Breast epithelium (tissue), 4 donors: ENCODE measurements around the gene CFTR. TPM values are rescaled to one million over a fixed set of nuclear protein-coding genes. Genes with fewer than 3 reads are reported as not detected.

Experiments
- DNase-seq, 2 donors: peaks; one replicate each; pipeline ENCODE4 v3.0.0-alpha.2; 2019; ENCODE audit warnings: low spot score in 2 of 2
- H3K27ac ChIP-seq, 2 donors: fragments of 200-600 bp; sonication (generic) in 1 of 2; one replicate each; pipeline ENCODE4 v1.5.1; 2016 to 2019; ENCODE audit warnings: mild to moderate bottlenecking in 1 of 2
- H3K27me3 ChIP-seq, 2 donors: fragments of 200-600 bp; sonication (generic) in 1 of 2; one replicate each; pipeline versions ENCODE4 v1.5.1 to v1.6.0; 2017 to 2019; ENCODE audit warnings: control low read depth in 1 of 2, mild to moderate bottlenecking in 1 of 2
- H3K36me3 ChIP-seq: fragments of 200-600 bp; one replicate; pipeline ENCODE4 v1.5.1; 2019
- H3K4me1 ChIP-seq, 2 donors: fragments of 200-600 bp; sonication (generic); one replicate each; pipeline ENCODE4 v1.5.1; 2016 to 2019; ENCODE audit warnings: control low read depth in 1 of 2
- H3K4me3 ChIP-seq, 3 donors: fragments of 200-600 bp; sonication (generic); 1 replicate in 2 of 3; 2 replicates in 1 of 3; pipeline ENCODE4 v1.5.1; 2016 to 2019; ENCODE audit warnings: mild to moderate bottlenecking in 3 of 3, moderate library complexity in 2 of 3
- H3K9me3 ChIP-seq, 2 donors: fragments of 200-600 bp; sonication (generic) in 1 of 2; one replicate each; pipeline ENCODE4 v1.5.1; 2016 to 2019; ENCODE audit warnings: control low read depth in 1 of 2
- POLR2A ChIP-seq: fragments of 450-650 bp; IDR thresholded peaks from one replicate; pipeline ENCODE4 v1.6.1; 2016; ENCODE audit warnings: antibody characterized with exemption, mild to moderate bottlenecking, moderate library complexity
- POLR2AphosphoS5 ChIP-seq, 3 donors: sonication (generic); formaldehyde crosslinking; IDR thresholded peaks; one replicate each; pipeline ENCODE4 v1.6.1; 2017; ENCODE audit warnings: antibody characterized with exemption in 3 of 3
- intact Hi-C: fragments of 100-400 bp; cut with DNase I; formaldehyde crosslinking; loops from one replicate; pipeline ENCODE4 v1.15.1; 2023; ENCODE audit warnings: low total_unique reads
- total RNA-seq, 3 donors: library from RNA; depleted of rRNA; stranded (reverse); fragments of >200 nt; gene quantifications; one replicate each; pipeline ENCODE4 v1.1.0, GENCODE V29; 2016
- TF ChIP-seq, protein P1 (sequence below), 3 donors: fragments of 450-650 bp; IDR thresholded peaks; one replicate each; pipeline ENCODE4 v1.5.1; 2016 to 2017; ENCODE audit warnings: antibody characterized with exemption in 3 of 3, mild to moderate bottlenecking in 3 of 3, moderate library complexity in 3 of 3

CFTR gene
- total RNA-seq, 3 donors from 2014 or later, result 1.3 to 16.4 TPM; not detected in 1

GRCh38 chr7:117531595-117532244 lies 51.9 kb downstream of the CFTR start:
- Histone ChIP-seq H3K9me3 (no peaks in the 10 kb centered on the region), H3K4me3 (no peak overlapping the region), H3K4me1 (no peaks in the 10 kb centered on the region), H3K27ac (no peak overlapping the region), H3K36me3 (no peaks in the 10 kb centered on the region), H3K27me3 (no peaks in the 10 kb centered on the region)
- DNase-seq, result no peak
- intact Hi-C loops, result no loop called here
- TF ChIP-seq, protein P1, sequence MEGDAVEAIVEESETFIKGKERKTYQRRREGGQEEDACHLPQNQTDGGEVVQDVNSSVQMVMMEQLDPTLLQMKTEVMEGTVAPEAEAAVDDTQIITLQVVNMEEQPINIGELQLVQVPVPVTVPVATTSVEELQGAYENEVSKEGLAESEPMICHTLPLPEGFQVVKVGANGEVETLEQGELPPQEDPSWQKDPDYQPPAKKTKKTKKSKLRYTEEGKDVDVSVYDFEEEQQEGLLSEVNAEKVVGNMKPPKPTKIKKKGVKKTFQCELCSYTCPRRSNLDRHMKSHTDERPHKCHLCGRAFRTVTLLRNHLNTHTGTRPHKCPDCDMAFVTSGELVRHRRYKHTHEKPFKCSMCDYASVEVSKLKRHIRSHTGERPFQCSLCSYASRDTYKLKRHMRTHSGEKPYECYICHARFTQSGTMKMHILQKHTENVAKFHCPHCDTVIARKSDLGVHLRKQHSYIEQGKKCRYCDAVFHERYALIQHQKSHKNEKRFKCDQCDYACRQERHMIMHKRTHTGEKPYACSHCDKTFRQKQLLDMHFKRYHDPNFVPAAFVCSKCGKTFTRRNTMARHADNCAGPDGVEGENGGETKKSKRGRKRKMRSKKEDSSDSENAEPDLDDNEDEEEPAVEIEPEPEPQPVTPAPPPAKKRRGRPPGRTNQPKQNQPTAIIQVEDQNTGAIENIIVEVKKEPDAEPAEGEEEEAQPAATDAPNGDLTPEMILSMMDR (IDR thresholded peaks at IDR 0.05), result no peak
- TF ChIP-seq POLR2AphosphoS5 (IDR thresholded peaks at IDR 0.05) (no peak), POLR2A (no peak)

DNA sequence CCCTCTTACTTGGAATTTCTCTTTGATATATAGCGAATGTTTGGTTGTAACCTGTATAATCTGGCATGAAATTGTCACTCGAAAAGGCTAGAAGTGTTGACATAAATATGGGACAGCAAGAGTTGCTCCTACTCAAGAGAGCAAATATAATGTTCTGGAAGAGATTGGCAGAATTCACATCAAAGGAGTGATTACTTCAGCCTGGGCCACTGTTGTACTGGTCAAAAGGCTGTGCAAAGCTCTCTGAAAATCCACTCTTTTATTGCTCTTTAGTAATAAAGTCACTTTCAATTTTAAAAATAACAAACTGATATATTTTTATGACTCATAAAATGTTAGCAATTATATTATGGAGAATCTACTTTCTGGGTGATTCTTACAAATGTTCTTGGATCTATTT lies 58.2 kb downstream of the CFTR start:
- Histone ChIP-seq H3K27ac (no peak overlapping the region), H3K36me3 (no peaks in the 10 kb centered on the region), H3K4me3 (no peak overlapping the region), H3K27me3 (no peaks in the 10 kb centered on the region), H3K9me3 (no peaks in the 10 kb centered on the region), H3K4me1 (no peaks in the 10 kb centered on the region)
- intact Hi-C loops, result no loop called here
- no peak for TF ChIP-seq POLR2A
- TF ChIP-seq, protein P1 (IDR thresholded peaks at IDR 0.05), result no peak
- TF ChIP-seq POLR2AphosphoS5 (IDR thresholded peaks at IDR 0.05), result no peak
- no peak for DNase-seq

GRCh38 chr7:117544061-117544460 lies 64.2 kb downstream of the CFTR start:
- H3K4me1 ChIP-seq, result no peaks in the 10 kb centered on the region
- no peaks in the 10 kb centered on the region for H3K9me3 ChIP-seq
- no peak for DNase-seq
- intact Hi-C loops, result no loop called here
- H3K36me3 ChIP-seq, result no peaks in the 10 kb centered on the region
- H3K27me3 ChIP-seq, result no peaks in the 10 kb centered on the region
- H3K4me3 ChIP-seq, result no peak overlapping the region
- no peak overlapping the region for H3K27ac ChIP-seq
- TF ChIP-seq, protein P1 (IDR thresholded peaks at IDR 0.05), result no peak
- no peak for TF ChIP-seq POLR2A
- no peak for TF ChIP-seq POLR2AphosphoS5 (IDR thresholded peaks at IDR 0.05)

DNA sequence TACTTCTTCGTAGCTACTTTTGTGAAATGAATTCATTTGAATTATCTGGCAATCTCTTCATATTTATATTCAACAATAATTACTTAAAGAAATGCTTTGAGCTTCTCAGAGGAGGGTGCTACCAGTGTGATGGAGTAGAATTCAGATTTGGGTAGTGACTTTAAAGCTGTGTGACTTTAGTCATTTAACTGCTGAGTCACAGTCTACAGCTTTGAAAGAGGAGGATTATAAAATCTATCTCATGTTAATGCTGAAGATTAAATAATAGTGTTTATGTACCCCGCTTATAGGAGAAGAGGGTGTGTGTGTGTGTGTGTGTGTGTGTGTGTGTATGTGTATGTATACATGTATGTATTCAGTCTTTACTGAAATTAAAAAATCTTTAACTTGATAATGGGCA lies 68.2 kb downstream of the CFTR start:
- Histone ChIP-seq H3K27ac (no peak overlapping the region), H3K4me1 (no peaks in the 10 kb centered on the region), H3K36me3 (no peaks in the 10 kb centered on the region), H3K27me3 (no peaks in the 10 kb centered on the region), H3K4me3 (no peak overlapping the region), H3K9me3 (no peaks in the 10 kb centered on the region)
- no peak for DNase-seq
- intact Hi-C loops, result no loop called here
- TF ChIP-seq, protein P1 (IDR thresholded peaks at IDR 0.05), result no peak
- no peak for TF ChIP-seq POLR2AphosphoS5 (IDR thresholded peaks at IDR 0.05)
- no peak for TF ChIP-seq POLR2A

DNA sequence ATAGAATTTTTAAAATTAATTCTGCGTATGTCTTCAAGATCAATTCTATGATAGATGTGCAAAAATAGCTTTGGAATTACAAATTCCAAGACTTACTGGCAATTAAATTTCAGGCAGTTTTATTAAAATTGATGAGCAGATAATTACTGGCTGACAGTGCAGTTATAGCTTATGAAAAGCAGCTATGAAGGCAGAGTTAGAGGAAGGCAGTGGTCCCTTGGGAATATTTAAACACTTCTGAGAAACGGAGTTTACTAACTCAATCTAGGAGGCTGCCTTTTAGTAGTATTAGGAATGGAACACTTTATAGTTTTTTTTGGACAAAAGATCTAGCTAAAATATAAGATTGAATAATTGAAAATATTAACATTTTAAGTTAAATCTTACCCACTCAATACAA lies 70.8 kb downstream of the CFTR start:
- intact Hi-C loops, result no loop called here
- Histone ChIP-seq H3K27ac (no peak overlapping the region), H3K36me3 (no peaks in the 10 kb centered on the region), H3K27me3 (no peaks in the 10 kb centered on the region), H3K9me3 (no peaks in the 10 kb centered on the region), H3K4me1 (no peaks in the 10 kb centered on the region), H3K4me3 (no peak overlapping the region)
- DNase-seq, result no peak
- no peak for TF ChIP-seq POLR2AphosphoS5 (IDR thresholded peaks at IDR 0.05)
- TF ChIP-seq POLR2A, result no peak
- TF ChIP-seq, protein P1 (IDR thresholded peaks at IDR 0.05), result no peak
